ENCODE data around the gene TBC1D23.

TBC1D23 gene

DNA sequence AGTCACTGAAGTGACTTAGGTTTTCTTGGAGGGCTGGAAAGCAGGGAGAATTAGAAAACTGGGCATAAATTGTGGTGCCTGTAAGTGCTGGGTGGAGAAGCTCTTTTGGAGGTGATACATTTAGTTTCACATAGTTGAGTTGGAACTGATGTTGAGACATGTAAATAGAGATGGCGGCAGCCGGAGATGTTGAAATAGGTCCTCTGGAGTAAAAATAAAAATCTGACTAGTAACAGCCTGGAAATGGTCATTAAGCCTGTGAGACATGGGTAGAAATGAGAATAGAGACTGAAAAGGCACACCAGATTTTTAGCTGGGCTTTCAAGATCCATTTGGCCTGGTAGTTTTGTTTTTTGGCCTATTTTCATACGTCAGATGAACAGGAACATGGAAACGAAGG, 70.9 kb downstream of the TBC1D23 start:
- H3K9me2 ChIP-seq (replicated peaks; ENCODE audit: low read depth, low read length) = no peaks in the 10 kb centered on the region
- H3K9me3 ChIP-seq (ENCODE audit: insufficient read depth, low read depth, low read length) = no peaks in the 10 kb centered on the region
- H3F3A ChIP-seq (ENCODE audit: low read depth) = no peaks in the 10 kb centered on the region
- H3K27me3 ChIP-seq (ENCODE audit: insufficient read depth, low read length, poor library complexity, severe bottlenecking) = no peaks in the 10 kb centered on the region
- H3K4me3 ChIP-seq (ENCODE audit: low read length, poor library complexity, severe bottlenecking) = no peak overlapping the region
- H3K4me1 ChIP-seq (ENCODE audit: insufficient read depth, low read length, poor library complexity, severe bottlenecking) = peaks cover 14% of the 10 kb centered on the region
- no peaks in the 10 kb centered on the region for H4K20me1 ChIP-seq (ENCODE audit: insufficient read depth, low read length, poor library complexity, severe bottlenecking)
- H3K79me2 ChIP-seq (ENCODE audit: insufficient read depth, low read length) = peaks cover 10% of the 10 kb centered on the region
- no peak overlapping the region for H2AFZ ChIP-seq (ENCODE audit: low read length)
- H3K9ac ChIP-seq (ENCODE audit: low read depth, low read length, poor library complexity, severe bottlenecking) = no peak overlapping the region
- TF ChIP-seq, protein P1, sequence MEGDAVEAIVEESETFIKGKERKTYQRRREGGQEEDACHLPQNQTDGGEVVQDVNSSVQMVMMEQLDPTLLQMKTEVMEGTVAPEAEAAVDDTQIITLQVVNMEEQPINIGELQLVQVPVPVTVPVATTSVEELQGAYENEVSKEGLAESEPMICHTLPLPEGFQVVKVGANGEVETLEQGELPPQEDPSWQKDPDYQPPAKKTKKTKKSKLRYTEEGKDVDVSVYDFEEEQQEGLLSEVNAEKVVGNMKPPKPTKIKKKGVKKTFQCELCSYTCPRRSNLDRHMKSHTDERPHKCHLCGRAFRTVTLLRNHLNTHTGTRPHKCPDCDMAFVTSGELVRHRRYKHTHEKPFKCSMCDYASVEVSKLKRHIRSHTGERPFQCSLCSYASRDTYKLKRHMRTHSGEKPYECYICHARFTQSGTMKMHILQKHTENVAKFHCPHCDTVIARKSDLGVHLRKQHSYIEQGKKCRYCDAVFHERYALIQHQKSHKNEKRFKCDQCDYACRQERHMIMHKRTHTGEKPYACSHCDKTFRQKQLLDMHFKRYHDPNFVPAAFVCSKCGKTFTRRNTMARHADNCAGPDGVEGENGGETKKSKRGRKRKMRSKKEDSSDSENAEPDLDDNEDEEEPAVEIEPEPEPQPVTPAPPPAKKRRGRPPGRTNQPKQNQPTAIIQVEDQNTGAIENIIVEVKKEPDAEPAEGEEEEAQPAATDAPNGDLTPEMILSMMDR (conservative IDR thresholded peaks at IDR 0.05; ENCODE audit: low read length) = no peak
- TF ChIP-seq EZH2phosphoT487 (IDR thresholded peaks at IDR 0.05; ENCODE audit: borderline replicate concordance) = no peak
- no peaks in the 10 kb centered on the region for H3K36me3 ChIP-seq (ENCODE audit: insufficient read depth, low read length)
- no peak overlapping the region for H3K4me2 ChIP-seq (ENCODE audit: low read depth, low read length, poor library complexity, severe bottlenecking)

- H3K79me2 ChIP-seq (ENCODE audit: insufficient read depth, low read length) = peaks cover 10% of the 10 kb centered on the region
These were observed 72.3 kb downstream of the TBC1D23 start for GRCh38 chr3:100333051-100333450.

GRCh38 chr3:100333970-100334487, 73.2 kb downstream of the TBC1D23 start:
- Histone ChIP-seq H2AFZ (ENCODE audit: low read length) (peak overlapping the region; percentile 98), H3K9me2 (replicated peaks; ENCODE audit: low read depth, low read length) (no peaks in the 10 kb centered on the region), H3K27me3 (ENCODE audit: insufficient read depth, low read length, poor library complexity, severe bottlenecking) (no peaks in the 10 kb centered on the region), H4K20me1 (ENCODE audit: insufficient read depth, low read length, poor library complexity, severe bottlenecking) (no peaks in the 10 kb centered on the region), H3K4me1 (ENCODE audit: insufficient read depth, low read length, poor library complexity, severe bottlenecking) (peaks cover 14% of the 10 kb centered on the region), H3K9me3 (ENCODE audit: insufficient read depth, low read depth, low read length) (no peaks in the 10 kb centered on the region), H3K4me3 (ENCODE audit: low read length, poor library complexity, severe bottlenecking) (peak overlapping the region; percentile 83), H3K36me3 (ENCODE audit: insufficient read depth, low read length) (no peaks in the 10 kb centered on the region), H3K9ac (ENCODE audit: low read depth, low read length, poor library complexity, severe bottlenecking) (peak overlapping the region; percentile 80), H3F3A (ENCODE audit: low read depth) (no peaks in the 10 kb centered on the region), H3K79me2 (ENCODE audit: insufficient read depth, low read length) (peaks cover 10% of the 10 kb centered on the region), H3K4me2 (ENCODE audit: low read depth, low read length, poor library complexity, severe bottlenecking) (peak overlapping the region; percentile 90)
- TF ChIP-seq, protein P1 (conservative IDR thresholded peaks at IDR 0.05; ENCODE audit: low read length) = no peak
- TF ChIP-seq EZH2phosphoT487 (IDR thresholded peaks at IDR 0.05; ENCODE audit: borderline replicate concordance) = no peak

More at GRCh38 chr3:100333051-100333450, 72.3 kb downstream of the TBC1D23 start:
- Histone ChIP-seq H3K36me3 (ENCODE audit: insufficient read depth, low read length) (no peaks in the 10 kb centered on the region), H2AFZ (ENCODE audit: low read length) (no peak overlapping the region), H3F3A (ENCODE audit: low read depth) (no peaks in the 10 kb centered on the region), H3K4me2 (ENCODE audit: low read depth, low read length, poor library complexity, severe bottlenecking) (no peak overlapping the region), H3K9ac (ENCODE audit: low read depth, low read length, poor library complexity, severe bottlenecking) (no peak overlapping the region), H3K9me3 (ENCODE audit: insufficient read depth, low read depth, low read length) (no peaks in the 10 kb centered on the region), H3K4me3 (ENCODE audit: low read length, poor library complexity, severe bottlenecking) (no peak overlapping the region), H3K9me2 (replicated peaks; ENCODE audit: low read depth, low read length) (no peaks in the 10 kb centered on the region), H3K27me3 (ENCODE audit: insufficient read depth, low read length, poor library complexity, severe bottlenecking) (no peaks in the 10 kb centered on the region), H3K4me1 (ENCODE audit: insufficient read depth, low read length, poor library complexity, severe bottlenecking) (peaks cover 14% of the 10 kb centered on the region), H4K20me1 (ENCODE audit: insufficient read depth, low read length, poor library complexity, severe bottlenecking) (no peaks in the 10 kb centered on the region)
- no peak for TF ChIP-seq EZH2phosphoT487 (IDR thresholded peaks at IDR 0.05; ENCODE audit: borderline replicate concordance)
- TF ChIP-seq, protein P1 (conservative IDR thresholded peaks at IDR 0.05; ENCODE audit: low read length) = no peak
